Lung microvascular endothelial cell (primary cell): ENCODE measurements around the gene LUZP2. TPM values are rescaled to one million over a fixed set of nuclear protein-coding genes. Genes with fewer than 3 reads are reported as not detected.

Experiments
- DNase-seq, 2 donors: peaks; one replicate each; pipeline versions ENCODE4 v3.0.0 to v3.0.0-alpha.2; 2010; ENCODE audit warnings: low read depth in 2 of 2
- total RNA-seq: library from RNA; depleted of rRNA; stranded (reverse); fragments of >200 nt; gene quantifications from 2 replicates; pipeline ENCODE4 v1.2.1, GENCODE V29; 2014

LUZP2 gene
- total RNA-seq, 1 donor from 2014 or later = not detected

DNA sequence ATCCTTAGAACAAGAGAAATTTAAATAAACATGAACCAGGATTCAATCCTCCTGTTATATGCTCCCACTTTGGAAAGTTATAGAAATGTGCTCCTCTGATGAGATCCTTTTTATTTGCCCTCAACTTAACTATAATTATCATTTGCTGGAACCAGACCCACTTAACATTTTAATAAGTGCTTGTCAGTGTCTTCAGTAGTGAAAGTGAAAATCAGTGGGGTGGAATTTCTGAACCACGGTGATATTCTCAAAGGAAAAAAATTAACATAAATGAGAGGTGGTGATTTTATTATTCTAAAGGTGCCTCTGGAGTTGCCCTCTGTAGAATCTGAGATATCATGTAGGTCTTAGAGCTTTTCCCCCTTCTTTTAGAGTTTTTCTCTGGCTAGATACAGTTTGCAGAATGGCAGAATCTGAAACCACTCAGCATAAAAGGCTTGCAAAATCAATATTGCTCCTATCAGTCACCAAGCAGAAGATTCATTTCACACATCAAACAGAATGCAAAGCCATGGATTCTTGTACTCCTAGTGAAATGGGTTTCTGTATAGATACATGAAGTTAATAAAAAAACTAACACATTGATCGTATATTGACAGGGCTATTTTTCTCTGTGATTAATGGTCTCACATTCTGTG lies 213.2 kb downstream of the LUZP2 start:
- DNase-seq = no peak

DNA sequence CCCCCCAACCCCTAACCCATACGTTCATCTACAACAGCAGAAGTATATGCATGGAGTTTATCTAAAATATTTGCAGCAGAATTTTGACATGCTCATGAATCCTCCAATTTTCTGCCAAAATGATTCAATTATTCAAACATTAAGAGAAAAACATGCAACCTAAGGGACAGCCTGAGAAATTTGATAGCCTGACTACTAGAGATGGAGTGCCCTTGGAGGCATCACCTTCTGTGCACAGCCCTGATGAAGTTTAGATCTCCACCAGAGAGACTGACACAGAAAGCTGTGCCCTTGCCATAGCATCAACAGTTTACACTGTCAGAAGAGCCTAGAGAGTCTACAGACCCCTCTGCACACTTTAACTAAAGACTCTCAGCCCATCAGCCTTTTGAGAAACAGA lies 217.7 kb downstream of the LUZP2 start:
- DNase-seq = no peak

DNA sequence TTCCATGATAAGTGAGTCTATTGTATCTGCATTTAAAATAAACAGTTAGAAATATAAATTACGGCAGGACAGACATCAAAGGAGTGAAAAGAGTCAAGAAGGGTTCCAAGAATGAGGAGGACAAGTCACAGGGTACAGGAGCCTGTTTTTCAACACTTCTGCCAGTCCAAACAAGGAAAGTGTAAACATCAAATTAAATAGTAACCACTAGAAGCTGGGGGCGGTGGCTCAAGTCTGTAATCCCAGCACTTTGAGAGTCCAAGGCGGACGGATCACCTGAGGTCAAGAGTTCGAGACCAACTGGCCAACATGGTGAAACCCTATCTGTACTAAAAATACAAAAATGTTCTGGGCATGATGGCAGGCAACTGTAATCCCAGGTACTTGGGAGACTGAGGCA lies 219.6 kb downstream of the LUZP2 start:
- DNase-seq = no peak

DNA sequence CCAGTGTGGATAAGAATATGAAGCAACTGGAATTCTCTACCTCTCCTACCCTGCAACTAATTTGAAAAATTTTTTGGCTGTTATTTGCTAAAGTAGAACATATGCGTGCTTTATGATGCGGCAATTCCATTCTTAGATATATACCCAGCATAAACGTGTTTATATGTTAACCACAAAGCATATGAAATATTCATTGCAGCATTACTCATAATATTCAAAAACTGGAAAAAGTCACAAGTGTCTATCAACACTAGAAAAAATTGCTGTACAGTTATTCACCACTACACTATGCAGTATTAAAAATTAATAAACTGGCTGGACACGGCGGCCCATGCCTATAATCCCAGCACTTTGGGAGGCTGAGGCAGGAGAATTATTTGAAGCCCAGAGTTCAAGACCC lies 226.4 kb downstream of the LUZP2 start:
- DNase-seq = no peak

DNA sequence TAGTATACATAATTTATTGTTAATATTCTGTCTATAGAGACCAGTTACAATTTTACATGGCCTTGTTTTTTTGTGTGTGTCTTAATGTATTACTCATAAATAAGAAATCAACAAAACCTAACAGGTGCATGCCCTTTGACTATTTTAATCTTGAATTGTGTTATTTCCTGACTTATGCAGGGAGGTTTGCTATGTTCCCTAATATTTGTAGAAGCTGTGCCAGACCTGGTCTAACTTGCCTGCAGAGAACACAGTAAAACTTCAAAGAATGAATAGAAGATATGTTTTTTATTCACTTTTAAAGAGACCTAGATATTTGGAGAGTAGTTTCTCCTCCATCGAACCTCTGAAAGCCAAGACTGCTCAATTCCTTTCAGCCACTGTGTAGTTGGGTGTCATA lies 234.7 kb downstream of the LUZP2 start:
- no peak for DNase-seq

DNA sequence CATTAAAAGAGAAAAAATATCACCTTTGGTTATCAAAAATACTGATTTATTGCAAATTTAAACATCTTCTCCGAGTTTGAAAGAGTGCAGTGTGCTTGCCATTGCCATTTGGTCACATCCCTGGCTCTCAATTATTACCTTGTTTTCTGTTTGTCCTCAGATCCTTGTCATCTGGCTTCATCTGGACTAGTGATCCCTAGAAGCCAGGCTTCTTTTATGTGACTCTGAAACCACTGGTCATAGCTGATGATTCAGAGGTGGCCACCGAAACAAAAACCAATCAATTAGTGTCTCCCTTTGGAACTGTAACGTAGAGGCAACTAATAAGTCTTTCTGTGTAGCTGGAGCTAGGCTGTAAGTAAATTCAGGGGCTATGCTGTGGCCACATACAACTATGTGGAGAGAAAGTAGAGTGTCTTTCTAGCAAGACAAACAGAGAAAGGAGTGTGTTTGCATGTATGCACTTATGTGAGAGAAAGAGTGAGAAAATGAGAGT lies 237.9 kb downstream of the LUZP2 start:
- DNase-seq = no peak

DNA sequence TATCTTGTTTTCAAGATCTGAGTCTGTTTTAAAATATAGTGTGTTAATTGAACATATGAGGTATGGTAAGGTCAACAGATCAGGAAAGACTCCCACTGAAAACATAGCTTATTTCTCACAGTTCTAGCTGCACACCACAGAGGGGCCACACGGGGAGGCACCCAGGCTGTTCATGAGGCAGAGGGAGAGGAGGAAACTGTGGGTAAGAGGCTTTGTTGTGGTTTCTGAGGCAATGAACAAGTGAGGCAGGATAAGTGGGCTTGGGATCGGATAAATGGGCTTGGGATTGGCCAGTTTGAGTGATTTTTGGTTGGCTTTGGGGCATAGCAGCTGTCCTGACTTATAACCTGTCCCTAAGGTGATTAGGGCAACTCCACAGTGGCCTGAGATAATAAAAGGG lies 242.1 kb downstream of the LUZP2 start:
- no peak for DNase-seq

DNA sequence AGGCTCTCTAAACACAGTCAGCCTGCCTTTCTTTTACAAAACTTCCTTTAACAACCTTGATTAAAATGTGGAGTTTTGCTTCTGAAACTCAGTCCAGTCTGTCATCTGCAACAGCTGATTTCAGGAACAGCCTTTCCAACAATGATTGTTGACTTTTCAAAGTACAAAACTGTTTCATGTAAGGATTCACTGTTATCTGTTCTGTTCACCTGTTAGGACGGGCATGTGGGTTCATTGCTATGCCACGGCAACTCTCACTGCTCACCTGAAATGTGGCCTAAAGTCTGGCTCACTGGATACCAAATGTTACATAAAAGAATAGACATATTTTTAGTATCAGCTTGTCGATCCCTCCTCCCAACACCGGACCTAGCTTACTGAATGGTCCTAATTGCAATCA lies 242.8 kb downstream of the LUZP2 start:
- no peak for DNase-seq

DNA sequence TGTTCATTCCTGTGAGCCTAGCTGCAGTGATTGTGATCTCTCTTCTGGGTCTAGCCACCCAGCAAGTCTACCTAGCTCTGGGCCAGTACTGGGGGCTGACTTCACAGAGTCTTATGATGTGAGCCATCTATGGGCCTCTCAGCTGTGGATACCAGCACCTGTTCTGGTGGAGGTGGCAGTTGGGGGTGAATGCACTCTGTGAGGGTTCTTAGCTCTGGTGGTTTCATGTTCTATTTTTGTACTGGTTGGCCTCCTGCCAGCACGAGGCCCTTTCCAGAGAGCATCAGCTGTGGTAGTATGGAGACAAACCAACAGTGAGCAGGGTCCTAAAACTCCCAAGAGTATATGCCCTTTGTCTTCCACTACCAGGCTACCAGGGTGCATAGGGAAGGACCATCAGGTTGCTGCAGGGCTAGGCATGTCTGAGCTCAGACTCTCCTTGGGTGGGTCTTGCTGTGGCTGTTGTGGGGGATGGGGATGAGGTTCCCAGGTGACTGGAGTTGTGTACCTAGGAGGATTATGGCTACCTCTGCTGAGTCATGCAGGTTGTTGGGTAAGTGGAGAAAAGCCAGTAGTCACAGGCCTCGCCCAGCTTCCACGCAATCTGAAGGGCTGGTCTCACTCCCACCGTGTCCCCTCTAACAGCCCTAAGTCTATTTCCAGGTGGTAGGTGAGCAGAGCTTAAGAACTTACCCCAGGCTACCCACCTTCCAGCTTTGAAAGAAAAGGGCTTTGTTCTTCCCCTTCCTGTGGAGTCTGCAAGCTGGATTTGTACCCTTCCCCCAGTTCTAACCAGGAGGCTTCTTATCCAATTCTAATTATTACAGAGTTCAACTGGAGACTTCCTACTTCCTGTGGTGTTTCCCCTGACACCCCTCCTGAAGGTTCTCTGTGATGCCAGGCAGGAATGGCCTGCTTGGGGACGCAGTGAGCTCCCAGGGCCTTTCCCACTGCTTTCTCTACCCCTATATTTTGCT lies 250.7 kb downstream of the LUZP2 start:
- no peak for DNase-seq

DNA sequence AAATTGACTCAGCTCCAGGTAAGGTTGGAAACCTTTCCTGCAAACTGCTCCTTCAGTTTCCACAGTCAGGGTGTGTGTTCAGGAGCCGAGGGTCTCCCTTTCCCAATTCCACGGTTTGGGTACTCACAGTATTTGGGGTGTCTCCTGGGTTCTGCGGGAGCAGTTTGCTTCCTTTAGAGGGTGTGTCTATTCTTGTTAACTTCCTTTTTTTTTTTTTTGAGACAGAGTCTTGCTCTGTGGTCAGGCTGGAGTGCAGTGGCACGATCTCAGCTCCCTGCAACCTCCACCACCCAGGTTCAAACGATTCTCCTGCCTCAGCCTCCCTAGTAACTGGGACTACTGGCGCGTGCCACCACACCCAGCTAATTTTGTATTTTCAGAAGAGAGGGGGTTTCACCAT lies 251.4 kb downstream of the LUZP2 start:
- DNase-seq = no peak

DNA sequence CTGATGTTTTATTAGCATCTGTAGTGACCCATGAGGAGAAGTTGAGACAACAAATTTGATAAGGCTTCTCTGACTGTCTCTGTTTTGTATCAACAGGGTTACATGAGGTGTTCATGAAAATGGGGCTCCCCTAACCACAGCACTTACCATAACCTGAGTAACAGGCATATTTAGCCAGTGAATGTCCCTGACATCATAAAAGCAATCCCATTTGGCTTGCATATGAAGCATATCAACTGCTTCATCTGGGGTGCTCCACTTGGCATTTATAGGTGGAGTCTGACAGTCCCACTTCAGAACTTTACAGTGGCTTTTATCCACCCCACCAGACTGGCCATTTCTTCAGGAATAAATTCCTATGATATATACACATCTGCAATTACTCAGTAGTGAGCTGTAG lies 257.6 kb downstream of the LUZP2 start:
- DNase-seq = no peak

DNA sequence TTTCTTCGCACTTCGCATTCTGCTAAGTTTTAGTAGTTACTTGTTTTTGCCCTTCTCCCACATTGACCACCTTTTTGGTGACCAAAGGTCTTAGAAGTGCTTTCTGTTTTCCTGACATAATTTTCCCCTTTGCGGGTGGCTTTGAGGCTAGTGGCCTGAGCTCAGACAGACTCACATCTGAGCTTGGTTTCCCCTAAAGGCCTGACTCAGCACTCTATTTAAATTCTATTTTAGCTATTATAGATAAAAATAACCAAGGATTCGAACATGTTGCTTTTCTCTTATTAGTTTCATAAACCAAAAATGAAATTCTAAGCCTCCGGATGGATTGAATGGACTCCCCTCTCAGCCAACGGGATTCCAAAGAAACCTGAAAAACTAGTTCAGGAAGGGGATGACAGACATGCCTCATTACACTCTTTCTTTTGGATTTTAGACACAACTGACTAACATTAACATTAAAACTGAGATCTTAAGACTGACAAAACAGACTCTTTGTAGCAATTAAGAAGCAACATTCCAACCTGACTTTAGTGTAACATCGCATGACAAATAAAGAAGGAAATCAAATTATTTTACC lies 258.5 kb downstream of the LUZP2 start:
- DNase-seq = no peak

DNA sequence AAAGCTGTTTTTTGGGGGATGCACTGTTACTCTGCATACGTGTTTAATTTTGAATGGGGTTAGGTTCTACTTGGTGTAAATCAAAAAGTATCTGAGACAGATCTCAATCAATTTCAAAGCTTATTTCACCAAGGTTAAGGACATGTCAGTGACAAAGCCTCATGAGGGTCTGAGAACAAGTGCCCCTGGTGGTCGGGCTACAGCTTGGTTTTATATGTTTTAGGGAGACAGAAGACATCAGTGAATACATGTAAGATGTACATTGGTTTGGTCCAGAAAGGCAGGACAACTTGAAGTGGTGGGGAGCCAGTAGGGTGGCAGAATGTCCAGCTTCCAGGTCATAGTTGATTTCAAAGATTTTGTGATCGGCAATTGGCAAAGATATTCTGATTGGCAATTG lies 262.9 kb downstream of the LUZP2 start:
- no peak for DNase-seq

DNA sequence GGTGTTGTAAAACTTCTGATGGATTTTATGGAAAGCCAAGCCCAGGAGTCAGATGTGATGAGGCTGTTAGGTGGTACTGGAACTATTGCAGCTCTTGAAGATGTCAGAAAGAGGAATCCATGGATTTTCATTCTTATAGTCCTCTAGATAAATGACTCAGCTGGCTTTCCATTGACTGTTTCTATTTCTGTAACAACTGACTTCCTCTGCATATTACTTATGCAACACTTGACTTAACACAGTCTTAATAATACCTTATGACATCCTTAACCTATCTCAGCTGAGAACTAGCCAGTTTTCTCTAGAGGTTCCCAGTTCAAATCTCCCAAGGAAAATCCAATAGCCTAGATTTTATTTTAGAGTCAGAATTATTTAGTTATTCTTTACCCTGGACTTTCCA lies 263.8 kb downstream of the LUZP2 start:
- no peak for DNase-seq

DNA sequence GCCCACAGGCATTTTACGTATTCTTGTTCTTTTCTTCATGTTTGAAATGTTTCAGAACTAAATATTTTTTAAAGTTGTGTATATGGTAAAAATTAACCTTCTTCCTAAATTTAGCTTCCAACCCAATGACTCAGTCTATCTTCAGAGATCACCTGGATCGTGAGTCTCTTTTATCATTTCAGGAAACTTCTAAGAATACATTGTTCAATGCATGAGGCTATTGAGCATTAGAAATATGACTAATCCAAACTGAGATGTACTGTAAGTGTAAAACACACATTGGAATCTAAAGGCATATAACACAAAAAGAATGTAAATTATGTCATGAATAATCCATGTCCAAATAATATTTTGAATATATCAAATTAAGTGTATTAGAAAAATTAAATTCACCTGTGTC lies 265.2 kb downstream of the LUZP2 start:
- no peak for DNase-seq

DNA sequence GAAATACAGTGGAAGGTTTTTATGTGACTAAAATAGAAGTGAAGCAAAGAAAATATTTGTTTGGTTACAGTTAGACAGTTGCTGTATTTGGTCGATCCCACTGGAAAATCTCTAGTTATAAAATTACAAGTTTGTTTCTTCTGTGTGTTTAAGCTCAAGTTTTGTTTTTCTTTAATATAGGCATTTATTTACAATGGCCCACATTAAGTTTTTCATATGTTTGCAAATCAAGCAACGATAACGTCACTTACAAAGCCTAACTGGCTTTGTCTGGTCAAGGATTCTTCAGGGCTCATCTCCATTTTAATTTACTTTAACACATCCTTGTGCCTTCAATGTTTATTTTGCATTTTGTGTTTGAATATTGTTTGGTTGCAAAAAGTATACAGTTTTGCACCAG lies 270.6 kb downstream of the LUZP2 start:
- no peak for DNase-seq

DNA sequence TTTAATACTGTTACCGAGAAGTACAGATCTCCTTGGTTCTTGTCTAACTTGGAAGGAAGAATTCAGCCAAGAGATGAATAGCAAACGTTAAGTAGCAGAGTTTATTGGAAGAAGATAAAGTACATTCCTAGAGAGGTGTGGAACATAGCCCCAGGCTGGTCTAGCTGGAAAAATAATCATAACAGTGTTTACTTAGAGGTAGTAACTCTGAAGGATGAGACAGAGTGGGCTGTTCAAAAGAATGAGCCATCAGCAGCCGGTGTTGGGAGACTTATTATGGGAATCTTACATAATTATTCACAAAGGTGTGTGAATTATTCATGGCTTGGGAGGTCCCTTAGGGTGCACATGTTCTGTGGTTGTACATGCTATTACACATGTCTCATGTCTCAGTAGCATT lies 276.5 kb downstream of the LUZP2 start:
- no peak for DNase-seq

DNA sequence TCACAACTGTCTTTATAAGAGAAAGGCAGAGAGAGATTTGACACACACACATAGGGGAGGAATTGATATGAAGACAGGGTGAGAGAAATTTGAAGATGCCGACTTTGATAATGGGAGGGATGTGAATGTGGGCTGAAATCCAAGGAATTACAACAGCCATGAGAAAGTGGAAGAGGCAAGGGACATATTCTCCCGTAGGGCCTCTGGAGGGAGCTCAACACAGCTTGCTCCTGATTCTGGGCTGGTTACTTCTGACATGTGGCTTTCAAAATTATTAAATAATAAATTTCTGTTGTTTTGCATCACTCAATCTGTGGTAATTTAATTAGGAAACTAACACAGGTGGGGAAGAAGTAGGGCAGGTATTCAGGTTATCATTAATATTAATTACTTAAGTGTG lies 282.9 kb downstream of the LUZP2 start:
- no peak for DNase-seq

DNA sequence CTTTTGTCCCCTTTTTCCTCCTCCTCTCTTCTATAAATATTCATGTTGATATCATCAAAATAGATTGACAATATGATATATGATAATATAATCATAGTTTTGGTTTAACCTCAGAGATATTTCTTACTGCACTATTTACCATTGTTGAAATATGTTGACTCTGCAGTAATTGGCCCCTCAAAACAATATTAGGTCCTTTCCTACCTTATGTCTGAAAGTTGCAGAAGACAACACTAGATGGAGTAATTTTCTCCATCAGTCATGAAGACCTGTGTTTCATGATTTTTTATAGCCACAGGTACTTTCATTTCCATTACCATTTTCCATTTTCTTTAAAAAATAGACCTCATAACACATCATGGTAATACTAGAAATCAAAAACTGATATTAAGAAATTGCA lies 284.4 kb downstream of the LUZP2 start:
- no peak for DNase-seq

DNA sequence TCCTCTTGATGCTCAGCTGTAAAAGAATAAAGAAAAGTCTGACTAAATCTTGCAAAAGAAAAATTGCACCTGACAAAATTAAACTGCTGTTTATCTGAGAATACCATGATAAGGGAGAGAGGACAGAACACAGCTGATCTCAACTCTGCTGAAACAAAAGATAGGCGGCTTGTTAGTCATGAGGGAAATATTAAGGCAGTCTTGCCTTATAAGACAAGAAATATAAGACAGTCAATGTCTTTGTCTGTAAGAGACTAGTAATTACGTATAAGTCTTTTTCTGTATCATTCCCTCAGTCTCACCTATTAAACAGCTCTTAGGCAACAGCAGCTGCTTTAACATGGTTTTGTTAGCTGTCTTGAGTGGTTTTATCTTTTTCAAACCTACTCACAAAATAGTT lies 296.6 kb downstream of the LUZP2 start:
- no peak for DNase-seq

DNA sequence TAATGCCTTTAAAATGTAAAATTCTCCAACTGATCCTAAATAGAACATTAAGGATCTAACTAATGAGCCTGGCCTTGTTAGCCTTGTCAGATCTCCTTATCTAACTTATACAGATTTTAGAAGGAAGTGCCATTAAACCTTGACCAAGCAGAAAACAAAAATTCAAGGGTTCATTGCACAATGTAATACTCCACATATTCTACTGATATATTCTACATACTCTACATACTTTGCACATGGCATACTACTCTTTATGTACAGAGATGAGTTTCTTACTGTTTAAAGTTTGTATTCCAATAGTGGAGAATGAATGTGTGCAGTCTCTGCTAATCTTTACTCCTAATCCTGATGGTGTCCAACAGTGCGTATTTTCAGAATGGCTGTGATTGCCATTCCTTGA lies 297.2 kb downstream of the LUZP2 start:
- no peak for DNase-seq

DNA sequence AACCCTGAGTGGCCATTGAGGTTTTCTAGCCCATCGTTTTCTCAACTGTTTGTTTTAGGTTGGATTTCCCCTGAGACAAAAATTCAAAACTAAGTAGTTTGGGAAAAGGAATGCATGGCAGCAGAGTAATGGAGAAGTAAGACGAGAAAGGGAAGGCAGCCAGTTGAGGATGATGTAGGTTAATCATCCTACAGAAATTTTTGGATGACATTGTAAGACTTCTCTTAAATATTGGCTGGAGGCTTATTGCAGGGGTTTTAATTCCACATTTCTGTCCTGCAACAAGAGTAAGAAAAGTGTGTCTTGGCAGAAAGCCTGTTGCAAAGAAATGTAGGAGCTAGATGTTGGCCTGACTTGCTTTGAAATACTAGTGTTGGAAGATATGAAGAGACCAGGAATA lies 308.8 kb downstream of the LUZP2 start:
- DNase-seq = no peak

DNA sequence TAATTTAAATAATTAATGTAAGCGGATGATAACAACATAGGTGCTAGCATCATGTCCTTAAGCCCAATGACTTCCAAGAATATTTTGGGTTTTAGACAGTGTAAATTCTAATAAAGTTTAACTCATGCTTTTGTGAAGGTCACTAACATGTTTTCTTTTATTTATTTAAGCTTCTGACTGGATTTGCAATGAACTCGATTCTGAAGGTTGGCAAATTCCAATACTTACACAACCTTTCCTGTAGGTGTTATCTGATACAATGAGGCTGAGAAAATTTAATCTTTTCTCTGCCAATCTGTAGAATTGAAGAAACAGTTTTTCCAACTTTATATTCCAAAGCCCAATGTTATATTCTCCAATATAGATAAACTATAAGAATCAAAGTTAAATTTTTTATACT lies 311.3 kb downstream of the LUZP2 start:
- DNase-seq = no peak
